ENCODE measurements around the gene CDV3.
A peak's percentile ranks its signal among the peaks of the same experiment; 100 is the strongest.

Gene CDV3

DNA sequence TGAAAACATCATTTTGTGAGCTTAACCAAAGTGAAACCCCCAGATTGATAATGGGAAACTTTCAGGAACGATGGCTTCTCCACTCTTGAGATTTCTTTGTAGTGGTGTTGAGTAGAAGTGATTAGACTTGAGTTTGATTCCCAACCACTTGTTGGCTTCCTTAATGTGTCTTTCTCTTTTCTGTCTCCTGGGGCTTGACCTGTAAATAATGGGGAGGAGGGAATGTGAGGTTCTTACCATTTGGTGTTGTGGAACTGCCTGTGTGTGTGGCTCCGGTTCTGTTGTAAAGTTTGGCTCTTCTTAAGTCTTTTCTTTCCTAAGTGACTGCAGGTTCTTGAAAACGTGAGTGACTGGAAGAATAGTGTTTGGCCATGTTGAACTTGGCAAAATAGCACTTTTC, 2.7 kb downstream of the CDV3 start:
- H3K4me3 ChIP-seq (ENCODE audit: low read length): peak overlapping the region; percentile 100
- TF ChIP-seq ZNF274 (IDR thresholded peaks at IDR 0.05; ENCODE audit: low read depth, low read length): no peak

DNA sequence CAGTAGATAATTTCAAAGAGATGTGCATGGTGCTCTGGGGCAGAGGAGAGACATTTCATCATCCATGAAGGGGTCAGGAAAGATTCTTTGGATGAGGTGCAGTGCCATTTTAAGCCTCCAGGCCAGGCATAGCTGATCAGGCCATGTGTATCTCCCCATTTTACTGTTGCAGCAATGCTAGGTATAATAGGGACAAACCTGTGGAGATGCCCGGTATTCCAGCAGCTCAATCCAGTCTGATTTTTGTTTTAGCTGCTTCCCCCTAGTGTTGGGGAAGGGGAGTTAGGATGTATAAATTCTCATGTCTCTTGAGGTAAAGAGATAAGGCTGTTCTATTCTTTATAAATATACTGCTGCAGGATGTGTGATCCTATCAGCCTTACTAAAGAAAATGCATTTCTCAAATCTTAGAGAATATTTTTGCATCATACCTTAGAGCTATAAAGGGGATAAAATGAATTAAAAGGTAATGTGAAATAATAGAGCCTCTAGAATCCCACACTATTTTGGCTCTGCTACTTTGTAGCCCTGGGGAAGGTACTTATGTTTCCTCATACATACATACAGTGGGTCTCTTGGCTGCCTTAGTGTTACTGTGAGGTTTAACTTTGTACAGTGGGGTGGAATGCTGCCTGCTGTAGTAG, 5.2 kb downstream of the CDV3 start:
- H3K4me3 ChIP-seq (ENCODE audit: low read length): peak overlapping the region; percentile 47; the same call in 1 of the 2 replicates
- no peak for TF ChIP-seq ZNF274 (IDR thresholded peaks at IDR 0.05; ENCODE audit: low read depth, low read length)

DNA sequence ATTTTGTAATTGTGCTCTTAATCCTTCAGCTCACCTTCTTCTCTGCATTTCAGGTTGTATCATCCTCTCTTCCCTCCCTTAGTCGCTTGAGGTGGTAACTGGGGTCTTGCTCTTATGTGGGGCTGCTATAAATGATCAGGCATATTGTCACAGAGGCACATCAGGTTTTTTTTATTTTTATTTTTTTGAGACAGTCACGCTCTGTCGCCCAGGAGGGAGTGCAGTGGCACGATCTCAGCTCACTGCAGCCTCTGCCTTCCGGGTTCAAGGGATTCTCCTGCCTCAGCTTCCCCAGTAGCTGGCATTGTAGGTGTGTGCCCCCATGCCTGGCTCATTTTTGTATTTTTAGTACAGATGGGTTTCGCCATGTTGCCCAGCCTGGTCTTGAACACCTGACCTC, 9.9 kb downstream of the CDV3 start:
- no peak overlapping the region for H3K4me3 ChIP-seq (ENCODE audit: low read length)
- no peak for TF ChIP-seq ZNF274 (IDR thresholded peaks at IDR 0.05; ENCODE audit: low read depth, low read length)

DNA sequence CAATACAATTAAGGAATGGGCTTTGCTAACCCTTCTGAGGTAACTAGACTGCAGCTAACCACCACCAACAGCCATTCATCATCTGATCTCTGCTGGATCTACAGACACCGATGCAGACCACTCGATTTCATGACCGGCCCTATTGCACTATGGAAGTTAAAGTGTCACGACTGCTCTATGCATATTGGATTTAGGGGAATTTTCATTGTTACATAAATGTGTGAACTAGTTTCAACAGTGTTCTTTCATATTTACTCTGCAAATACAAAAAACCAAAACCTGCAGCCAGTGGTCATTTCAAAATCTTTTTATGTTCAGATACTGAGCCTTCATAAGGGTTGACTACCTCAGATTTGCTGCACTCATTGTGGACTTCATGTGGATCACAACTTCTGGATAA, 14.5 kb downstream of the CDV3 start:
- TF ChIP-seq ZNF274 (IDR thresholded peaks at IDR 0.05; ENCODE audit: low read depth, low read length): no peak
- no peak overlapping the region for H3K4me3 ChIP-seq (ENCODE audit: low read length)

DNA sequence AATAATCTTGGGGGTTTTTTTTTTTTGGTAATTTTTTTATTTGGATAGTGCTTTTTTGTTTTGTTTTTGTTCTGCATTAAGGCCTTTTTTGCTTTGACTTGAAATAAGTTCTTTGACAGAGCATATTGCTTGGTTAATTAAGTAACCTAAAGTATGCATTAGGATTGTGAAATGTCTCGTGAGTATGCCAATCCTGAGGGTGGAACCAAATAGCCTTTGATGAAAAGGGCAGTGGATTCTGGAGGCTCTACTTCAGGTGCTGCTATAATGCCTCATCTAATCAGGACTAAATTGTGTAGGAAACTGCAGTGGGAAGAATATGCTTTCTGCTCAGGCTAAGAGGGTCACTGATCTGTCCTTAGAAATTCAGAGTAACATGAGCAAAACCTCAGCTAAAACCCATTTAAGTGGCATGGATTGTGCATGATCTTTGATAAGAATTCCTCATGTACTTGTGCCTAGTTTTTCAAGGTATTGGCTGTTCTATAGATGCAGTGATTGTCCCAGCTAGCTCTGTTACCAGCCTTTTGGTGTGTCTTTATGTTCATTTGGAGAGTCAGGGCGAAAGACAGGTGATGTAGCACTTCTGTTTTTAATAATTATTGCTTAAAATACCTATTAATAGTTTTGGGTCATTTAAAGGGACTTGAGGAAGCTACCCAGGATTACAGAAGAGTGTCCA, 15.4 kb downstream of the CDV3 start:
- no peak overlapping the region for H3K4me3 ChIP-seq (ENCODE audit: low read length)
- no peak for TF ChIP-seq ZNF274 (IDR thresholded peaks at IDR 0.05; ENCODE audit: low read depth, low read length)

DNA sequence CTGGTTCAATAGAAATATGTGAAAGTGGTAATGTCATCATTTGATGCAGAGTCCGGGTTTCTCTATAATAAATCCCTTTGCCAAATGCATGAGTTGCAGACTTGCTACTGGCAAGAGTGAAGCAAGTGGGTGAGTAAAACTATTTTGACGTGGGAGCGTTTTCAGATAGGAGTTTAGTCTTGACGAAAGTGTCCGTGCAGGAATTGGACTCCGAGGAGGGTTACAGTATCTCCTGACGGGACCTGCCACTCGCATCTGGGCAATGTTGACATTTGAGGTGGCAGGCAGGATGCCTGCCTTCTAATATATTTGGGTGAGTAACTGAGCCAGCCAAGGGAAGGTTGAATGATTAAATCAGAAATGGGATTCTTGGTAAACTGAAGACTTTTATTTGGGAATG, 16.0 kb downstream of the CDV3 start:
- no peak overlapping the region for H3K4me3 ChIP-seq (ENCODE audit: low read length)
- no peak for TF ChIP-seq ZNF274 (IDR thresholded peaks at IDR 0.05; ENCODE audit: low read depth, low read length)

DNA sequence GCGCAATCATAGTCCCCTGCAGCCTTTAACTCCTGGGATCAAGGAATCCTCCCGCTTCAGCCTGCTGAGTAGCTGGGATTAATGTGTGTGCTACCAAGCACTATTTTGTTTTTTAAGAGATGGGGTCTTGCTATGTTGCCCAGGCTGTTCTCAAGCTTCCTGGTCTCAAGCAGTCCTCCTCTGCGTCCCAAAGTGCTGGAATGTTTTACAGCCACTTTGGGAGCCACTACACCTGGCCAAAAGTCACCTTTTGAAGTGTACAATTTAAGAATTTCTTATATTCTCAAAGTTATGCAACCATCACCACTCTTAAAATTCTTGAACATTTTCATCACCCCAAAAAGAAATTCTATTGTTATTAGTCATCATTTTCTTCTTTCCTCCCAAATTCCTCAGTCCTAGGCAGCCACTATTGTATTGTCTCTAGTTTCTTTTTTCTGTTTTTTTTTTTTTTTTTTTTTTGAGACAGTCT, 17.8 kb downstream of the CDV3 start:
- no peak for TF ChIP-seq ZNF274 (IDR thresholded peaks at IDR 0.05; ENCODE audit: low read depth, low read length)
- H3K4me3 ChIP-seq (ENCODE audit: low read length): no peak overlapping the region

DNA sequence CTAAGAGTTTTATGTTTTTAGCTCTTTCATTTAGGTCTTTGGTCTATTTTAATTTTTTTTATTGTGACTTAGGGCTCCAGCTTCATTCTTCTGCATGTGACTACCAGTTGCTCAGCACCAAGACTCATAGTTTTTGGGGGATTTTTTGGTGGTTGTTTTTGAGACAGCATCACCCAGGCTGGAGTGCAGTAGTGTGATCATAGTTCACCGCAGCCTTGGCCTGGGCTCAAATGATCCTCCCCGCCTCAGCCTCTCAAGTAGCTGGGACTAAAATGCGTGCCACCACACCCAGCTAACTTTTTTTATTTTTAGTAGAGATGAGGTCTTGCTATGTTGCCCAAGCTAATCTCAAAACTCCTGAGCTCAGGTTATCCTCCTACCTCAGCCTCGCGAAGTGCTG, 19.4 kb downstream of the CDV3 start:
- H3K4me3 ChIP-seq (ENCODE audit: low read length): no peak overlapping the region
- TF ChIP-seq ZNF274 (IDR thresholded peaks at IDR 0.05; ENCODE audit: low read depth, low read length): no peak

DNA sequence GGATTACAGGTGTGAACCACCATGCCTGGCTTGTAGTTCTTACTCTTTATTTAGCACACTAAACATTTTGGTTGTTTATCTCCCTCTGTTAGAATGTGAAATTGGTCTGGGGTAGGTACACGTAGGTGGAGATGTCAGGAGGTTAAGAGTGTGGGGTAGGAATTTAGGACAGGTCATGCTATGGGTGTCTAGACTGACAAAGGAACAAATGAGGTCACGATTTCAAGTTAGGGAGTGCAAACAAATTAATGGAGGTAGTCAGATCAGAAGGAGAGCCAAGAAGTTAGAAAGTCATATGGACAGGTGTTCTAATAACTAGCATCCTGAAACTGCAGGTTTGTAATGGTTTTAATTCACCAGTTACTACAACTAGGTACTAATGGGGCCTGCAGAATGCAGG, 19.8 kb downstream of the CDV3 start:
- no peak for TF ChIP-seq ZNF274 (IDR thresholded peaks at IDR 0.05; ENCODE audit: low read depth, low read length)
- H3K4me3 ChIP-seq (ENCODE audit: low read length): no peak overlapping the region

DNA sequence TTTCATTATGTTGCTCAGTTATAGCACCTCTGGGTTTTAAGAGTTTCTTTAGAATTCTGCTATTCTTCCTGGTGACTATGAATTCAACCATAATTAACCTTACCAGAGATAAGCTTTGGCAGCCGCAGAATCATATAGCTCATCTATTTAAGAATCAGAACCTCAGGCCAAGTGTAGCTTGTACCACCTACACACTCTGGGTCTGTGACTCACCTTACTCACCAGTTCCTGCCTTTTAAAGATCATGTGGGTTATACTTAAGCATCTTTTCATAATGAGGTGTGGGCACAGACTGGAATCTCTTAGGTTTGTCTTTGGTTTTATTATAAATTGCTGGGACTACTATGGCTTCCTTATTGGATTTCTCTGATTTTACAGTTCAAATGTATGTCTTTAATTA, 21.9 kb downstream of the CDV3 start:
- no peak for TF ChIP-seq ZNF274 (IDR thresholded peaks at IDR 0.05; ENCODE audit: low read depth, low read length)
- no peak overlapping the region for H3K4me3 ChIP-seq (ENCODE audit: low read length)

DNA sequence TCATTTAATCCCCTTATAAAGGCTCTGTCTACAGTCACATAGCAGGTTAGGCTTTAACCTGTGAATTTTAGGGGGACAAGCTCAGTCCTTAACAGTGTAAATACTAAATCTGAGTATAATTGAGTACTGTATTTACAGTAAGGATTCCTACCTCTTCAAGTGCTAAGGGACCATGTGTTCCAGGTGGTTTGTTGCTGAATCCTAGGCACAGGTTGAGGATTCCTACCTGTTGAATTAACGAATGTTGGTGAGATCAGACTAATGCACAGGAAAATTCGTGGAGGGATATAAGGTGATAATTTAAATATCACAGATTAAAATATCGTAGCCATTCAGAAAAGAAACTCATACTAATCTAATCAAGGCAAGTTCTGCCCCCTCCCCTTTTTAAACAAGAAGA, 24.9 kb downstream of the CDV3 start:
- no peak for TF ChIP-seq ZNF274 (IDR thresholded peaks at IDR 0.05; ENCODE audit: low read depth, low read length)

DNA sequence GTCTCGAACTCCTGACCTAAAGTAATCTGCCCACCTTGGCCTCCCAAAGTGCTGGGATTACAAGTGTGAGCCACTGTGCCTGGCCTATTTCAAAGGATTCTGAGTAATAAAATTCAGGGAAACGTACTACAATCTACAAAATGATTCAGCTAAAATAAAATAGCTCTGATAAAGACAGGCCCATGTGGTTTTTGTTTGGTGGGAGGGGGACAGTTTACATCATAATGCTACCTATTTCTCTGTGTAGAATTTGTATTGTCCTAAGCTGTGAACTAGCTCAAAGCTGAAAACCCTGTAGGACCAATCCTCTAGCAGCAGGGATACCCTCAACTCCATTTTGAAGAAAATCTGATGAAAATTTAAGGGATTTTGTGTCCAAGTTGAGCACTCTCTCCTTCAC, 25.8 kb downstream of the CDV3 start:
- no peak for TF ChIP-seq ZNF274 (IDR thresholded peaks at IDR 0.05; ENCODE audit: low read depth, low read length)
- no peak overlapping the region for H3K4me3 ChIP-seq (ENCODE audit: low read length)

More for the DNA sequence above, 24.9 kb downstream of the CDV3 start:
- no peak overlapping the region for H3K4me3 ChIP-seq (ENCODE audit: low read length)

DNA sequence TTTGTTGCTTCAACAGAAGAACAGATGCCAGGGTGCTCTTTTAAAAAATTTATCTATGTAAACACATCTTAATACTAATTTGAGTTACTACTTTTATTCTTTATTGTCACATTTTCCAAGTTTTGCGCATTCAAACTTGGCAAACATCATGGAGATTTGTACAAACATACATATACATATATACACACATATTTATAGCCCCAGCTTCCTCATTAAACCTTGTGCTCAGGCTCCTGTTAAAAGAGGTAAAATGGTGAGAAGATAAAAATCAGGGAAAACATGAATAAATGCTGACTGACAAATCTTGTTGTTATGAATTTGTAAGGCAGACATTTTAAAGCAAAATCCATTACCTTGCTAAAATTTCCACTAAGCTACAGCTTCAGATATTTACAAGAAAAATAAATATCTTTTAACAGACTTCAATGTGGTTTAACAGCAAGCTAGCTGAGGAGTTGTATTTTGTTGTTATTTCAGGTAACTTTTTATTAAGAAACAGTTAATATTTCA, 27.1 kb downstream of the CDV3 start:
- no peak overlapping the region for H3K4me3 ChIP-seq (ENCODE audit: low read length)
- TF ChIP-seq ZNF274 (IDR thresholded peaks at IDR 0.05; ENCODE audit: low read depth, low read length): no peak

DNA sequence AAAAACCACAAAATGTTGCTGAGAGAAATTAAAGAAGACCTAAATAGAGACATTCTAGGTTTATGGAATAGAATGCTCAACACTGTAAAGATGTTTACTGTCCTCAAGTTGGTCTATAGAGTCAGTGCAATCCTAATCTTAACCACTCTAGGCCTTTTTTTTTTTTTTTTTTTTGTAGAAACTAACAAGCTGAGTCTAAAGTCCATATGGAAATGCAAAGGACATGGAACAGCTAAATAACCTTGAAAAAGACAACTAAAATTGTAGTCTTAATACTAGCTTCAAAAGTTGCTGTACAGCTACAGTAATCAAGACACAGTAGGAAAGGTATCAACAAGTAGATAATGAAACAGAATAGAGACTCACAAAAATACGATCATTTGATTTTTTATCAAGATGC, 32.9 kb downstream of the CDV3 start:
- no peak for TF ChIP-seq ZNF274 (IDR thresholded peaks at IDR 0.05; ENCODE audit: low read depth, low read length)
- H3K4me3 ChIP-seq (ENCODE audit: low read length): no peak overlapping the region

DNA sequence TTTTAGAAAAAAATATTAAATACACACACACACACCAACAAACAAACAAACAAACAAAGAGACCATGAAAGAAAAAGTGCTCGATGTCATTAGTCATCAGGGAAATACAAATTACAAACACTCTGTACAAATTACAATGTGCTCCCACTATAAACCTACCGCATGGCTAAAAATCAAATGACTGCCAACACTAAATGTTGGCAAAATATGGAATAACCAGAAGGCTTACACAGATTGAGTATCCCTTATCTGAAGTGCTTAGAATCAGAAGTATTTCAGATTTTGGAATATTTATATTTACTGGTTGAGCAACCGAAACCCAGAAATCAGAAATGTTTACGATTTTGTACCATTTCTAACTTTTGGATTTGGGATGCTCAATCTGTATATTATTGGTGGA, 33.4 kb downstream of the CDV3 start:
- no peak for TF ChIP-seq ZNF274 (IDR thresholded peaks at IDR 0.05; ENCODE audit: low read depth, low read length)
- no peak overlapping the region for H3K4me3 ChIP-seq (ENCODE audit: low read length)

Data from GM08714 (cell line).